H9 (cell line): ENCODE measurements around the gene TMEM61. TPM values are rescaled to one million over a fixed set of nuclear protein-coding genes. Genes with fewer than 3 reads are reported as not detected.

Source experiments
- DNase-seq: peaks from one replicate; pipeline ENCODE4 v3.0.0-alpha.2; 2017
- H2AFZ ChIP-seq: one replicate; pipeline ENCODE4 v1.6.1; 2013; ENCODE audit warnings: mild to moderate bottlenecking, low read length, control low read depth, moderate library complexity
- H2AK5ac ChIP-seq: 2 replicates; pipeline ENCODE4 v1.6.1; 2013; ENCODE audit warnings: low read length, control low read depth, mixed read lengths; ENCODE audit not compliant: insufficient read length
- H2BK120ac ChIP-seq: one replicate; pipeline ENCODE4 v1.6.1; 2013; ENCODE audit warnings: low read depth, mild to moderate bottlenecking, low read length, control low read depth, inconsistent platforms; ENCODE audit not compliant: poor library complexity, severe bottlenecking
- H2BK12ac ChIP-seq: 2 replicates; pipeline ENCODE4 v1.6.1; 2013; ENCODE audit warnings: low read length, control low read depth, mixed read lengths, low read depth; ENCODE audit not compliant: insufficient read length
- H2BK15ac ChIP-seq: 2 replicates; pipeline ENCODE4 v1.6.1; 2013; ENCODE audit warnings: low read depth, low read length, control low read depth
- H2BK20ac ChIP-seq: one replicate; pipeline ENCODE4 v1.6.1; 2013; ENCODE audit warnings: low read depth, mild to moderate bottlenecking, low read length, control low read depth, inconsistent platforms; ENCODE audit not compliant: poor library complexity, severe bottlenecking
- H2BK5ac ChIP-seq: 2 replicates; pipeline ENCODE4 v1.6.1; 2013; ENCODE audit warnings: low read length, control low read depth, mixed read lengths; ENCODE audit not compliant: insufficient read length
- H3K14ac ChIP-seq: 2 replicates; pipeline ENCODE4 v1.6.1; 2013; ENCODE audit warnings: low read length, control low read depth; ENCODE audit not compliant: insufficient read depth
- H3K18ac ChIP-seq: 2 replicates; pipeline ENCODE4 v1.6.1; 2013; ENCODE audit warnings: low read depth, mild to moderate bottlenecking, mixed read lengths, low read length, control low read depth; ENCODE audit not compliant: insufficient read length
- H3K23ac ChIP-seq: 2 replicates; pipeline ENCODE4 v1.6.1; 2013; ENCODE audit warnings: low read length, control low read depth, mixed read lengths, low read depth; ENCODE audit not compliant: insufficient read length
- H3K23me2 ChIP-seq: 2 replicates; pipeline ENCODE4 v1.6.1; 2013; ENCODE audit warnings: low read depth, mild to moderate bottlenecking, mixed read lengths, low read length, control low read depth; ENCODE audit not compliant: insufficient read length, poor library complexity, severe bottlenecking
- H3K27ac ChIP-seq: 2 replicates; pipeline ENCODE4 v1.5.1; 2013; ENCODE audit warnings: low read length, control low read depth, mixed read lengths, low read depth; ENCODE audit not compliant: insufficient read length
- H3K27me3 ChIP-seq: 2 replicates; pipeline ENCODE4 v1.6.1; 2013; ENCODE audit warnings: low read length, control low read depth, inconsistent platforms; ENCODE audit not compliant: insufficient read depth
- H3K4ac ChIP-seq: 2 replicates; pipeline ENCODE4 v1.6.1; 2013; ENCODE audit warnings: low read depth, mild to moderate bottlenecking, control low read depth, inconsistent platforms, low read length, moderate library complexity
- H3K4me1 ChIP-seq: 2 replicates; pipeline ENCODE4 v1.6.1; 2013; ENCODE audit warnings: low read length, control low read depth, inconsistent platforms; ENCODE audit not compliant: insufficient read depth
- H3K4me2 ChIP-seq: 2 replicates; pipeline ENCODE4 v1.6.1; 2013; ENCODE audit warnings: low read length, control low read depth, mixed read lengths; ENCODE audit not compliant: insufficient read length, insufficient read depth
- H3K56ac ChIP-seq: 2 replicates; pipeline ENCODE4 v1.6.1; 2013; ENCODE audit warnings: low read depth, mild to moderate bottlenecking, mixed read lengths, low read length, control low read depth; ENCODE audit not compliant: insufficient read length
- H3K79me1 ChIP-seq: 2 replicates; pipeline ENCODE4 v1.6.1; 2013; ENCODE audit warnings: low read depth, mild to moderate bottlenecking, moderate library complexity, low read length, control low read depth, inconsistent platforms; ENCODE audit not compliant: insufficient read depth, poor library complexity, severe bottlenecking
- H3K79me2 ChIP-seq: 2 replicates; pipeline ENCODE4 v1.6.1; 2013; ENCODE audit warnings: low read length, control low read depth, inconsistent platforms; ENCODE audit not compliant: insufficient read depth
- H3K9ac ChIP-seq: 2 replicates; pipeline ENCODE4 v1.6.1; 2013; ENCODE audit warnings: low read length, control low read depth, mixed read lengths; ENCODE audit not compliant: insufficient read length; ENCODE audit errors: extremely low read depth
- H3K9me3 ChIP-seq: one replicate; pipeline ENCODE4 v1.6.1; 2013; ENCODE audit warnings: low read depth, low read length, inconsistent platforms; ENCODE audit not compliant: control insufficient read depth
- H3T11ph ChIP-seq: one replicate; pipeline ENCODE4 v1.6.1; 2013; ENCODE audit warnings: mild to moderate bottlenecking, low read length, control low read depth, inconsistent platforms
- H4K20me1 ChIP-seq: one replicate; pipeline ENCODE4 v1.6.1; 2013; ENCODE audit not compliant: control insufficient read depth, insufficient read length, insufficient read depth
- H4K5ac ChIP-seq: 2 replicates; pipeline ENCODE4 v1.6.1; 2013; ENCODE audit warnings: low read depth, mild to moderate bottlenecking, mixed read lengths, low read length, control low read depth; ENCODE audit not compliant: insufficient read length
- H4K8ac ChIP-seq: replicated peaks from 2 replicates; pipeline ENCODE4 v1.6.1; 2013; ENCODE audit warnings: low read length, control low read depth, mixed read lengths, low read depth; ENCODE audit not compliant: insufficient read length
- H4K91ac ChIP-seq: 2 replicates; pipeline ENCODE4 v1.6.1; 2013; ENCODE audit warnings: low read depth, mild to moderate bottlenecking, moderate library complexity, mixed read lengths, low read length, control low read depth; ENCODE audit not compliant: insufficient read length
- H3K27ac Mint-ChIP-seq, 3 experiments: 2 replicates in 2 of 3; 3 replicates in 1 of 3; pipeline ENCODE4 v1.8.0; 2020 to 2021; ENCODE audit warnings: mixed read lengths in 3 of 3, mild to moderate bottlenecking in 1 of 3, moderate library complexity in 1 of 3
- H3K27me3 Mint-ChIP-seq: 2 replicates; pipeline ENCODE4 v1.8.0; 2021; ENCODE audit warnings: low read depth, mild to moderate bottlenecking, moderate library complexity, mixed read lengths
- H3K36me3 Mint-ChIP-seq, 3 experiments: 2 replicates in 2 of 3; 3 replicates in 1 of 3; pipeline ENCODE4 v1.8.0; 2020 to 2021; ENCODE audit warnings: low read depth in 3 of 3, mixed read lengths in 3 of 3; ENCODE audit not compliant: insufficient read depth in 1 of 3
- H3K4me1 Mint-ChIP-seq, 2 experiments: 2 replicates each; pipeline ENCODE4 v1.8.0; 2020; ENCODE audit warnings: mixed read lengths in 2 of 2
- H3K4me3 Mint-ChIP-seq, 2 experiments: 2 replicates in 1 of 2; 3 replicates in 1 of 2; pipeline ENCODE4 v1.8.0; 2020 to 2021; ENCODE audit warnings: mild to moderate bottlenecking in 2 of 2, mixed read lengths in 2 of 2, moderate library complexity in 1 of 2
- H3K9me3 Mint-ChIP-seq, 2 experiments: 2 replicates in 1 of 2; 3 replicates in 1 of 2; pipeline ENCODE4 v1.8.0; 2020; ENCODE audit warnings: mild to moderate bottlenecking in 2 of 2, mixed read lengths in 2 of 2, moderate library complexity in 1 of 2
- WGBS: extraction: QIAGEN DNeasy Blood & Tissue Kit; methylation state at CpG from one replicate; pipeline ENCODE4 v1.1.7; 2013; ENCODE audit warnings: missing lambda C conversion rate, low lambda C conversion rate, mixed read lengths; ENCODE audit not compliant: insufficient read length; ENCODE audit errors: extremely low coverage; 5-methylcytosine and 5-hydroxymethylcytosine counted together
- total RNA-seq: library from RNA; stranded (reverse); gene quantifications from 2 replicates; pipeline ENCODE4 v1.2.1, GENCODE V29; 2021
- TF ChIP-seq, protein P1 (sequence below): fragments of 200-600 bp; sonication (generic); conservative IDR thresholded peaks from 3 replicates; pipeline ENCODE4 v1.8.0; 2021; ENCODE audit warnings: antibody characterized with exemption, mild to moderate bottlenecking

TMEM61 gene
- total RNA-seq, 1 experiment from 2014 or later: 0.61 TPM

DNA sequence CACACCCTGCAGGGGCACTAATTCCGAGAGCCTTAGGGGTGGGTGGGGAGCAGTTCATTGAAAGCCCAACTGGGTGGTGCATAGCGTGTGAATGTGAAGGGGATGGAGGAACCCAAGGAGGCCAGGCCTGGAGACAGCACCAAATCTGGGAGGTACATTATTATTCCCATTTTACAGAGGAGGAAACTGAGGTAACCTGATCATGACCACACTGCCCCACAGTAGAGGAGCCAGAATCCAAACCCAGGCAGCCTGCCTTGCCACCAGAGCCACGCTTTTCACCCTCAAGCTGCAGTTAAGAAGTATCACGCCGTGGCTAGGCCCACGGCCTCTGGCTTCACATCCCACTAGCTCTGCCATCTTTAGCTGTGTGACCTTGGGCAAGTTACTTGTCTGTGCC, 17.7 kb downstream of the TMEM61 start:
- Histone ChIP-seq H3K4ac (no peak overlapping the region), H2BK120ac (no peak overlapping the region), H2AK5ac (no peak overlapping the region), H3K27ac (no peak overlapping the region), H2BK5ac (no peak overlapping the region), H4K20me1 (no peaks in the 10 kb centered on the region), H3K4me2 (peak overlapping the region; percentile 68), H2AFZ (no peak overlapping the region), H3K9me3 (no peaks in the 10 kb centered on the region), H3K27me3 (peaks cover 27% of the 10 kb centered on the region; the same call in 1 of the 2 replicates), H3K9ac (no peak overlapping the region), H3K79me2 (no peaks in the 10 kb centered on the region), H4K8ac (no peak overlapping the region), H3K79me1 (no peaks in the 10 kb centered on the region), H3K14ac (no peak overlapping the region), H3K56ac (no peak overlapping the region), H4K91ac (no peak overlapping the region), H3K4me1 (peaks cover 14% of the 10 kb centered on the region; the same call in 1 of the 2 replicates), H3K18ac (no peak overlapping the region), H3K23ac (no peak overlapping the region), H2BK12ac (no peak overlapping the region), H4K5ac (no peak overlapping the region), H3K23me2 (peaks cover 7% of the 10 kb centered on the region), H2BK20ac (no peak overlapping the region), H3T11ph (no peak overlapping the region), H2BK15ac (no peak overlapping the region)
- Mint-ChIP-seq H3K36me3 (no peaks in the 10 kb centered on the region), H3K4me3 (no peak overlapping the region), H3K27ac (0 out of 7 replicates have a peak overlapping the region, but pooled peaks of 1 of the 3 experiments have one; percentile 19), H3K4me1 (peaks cover 41 to 47% of the 10 kb centered on the region in 2 experiments), H3K27me3 (peaks cover 54% of the 10 kb centered on the region), H3K9me3 (no peaks in the 10 kb centered on the region; a peak in 1 of 5 replicates)
- TF ChIP-seq, protein P1, sequence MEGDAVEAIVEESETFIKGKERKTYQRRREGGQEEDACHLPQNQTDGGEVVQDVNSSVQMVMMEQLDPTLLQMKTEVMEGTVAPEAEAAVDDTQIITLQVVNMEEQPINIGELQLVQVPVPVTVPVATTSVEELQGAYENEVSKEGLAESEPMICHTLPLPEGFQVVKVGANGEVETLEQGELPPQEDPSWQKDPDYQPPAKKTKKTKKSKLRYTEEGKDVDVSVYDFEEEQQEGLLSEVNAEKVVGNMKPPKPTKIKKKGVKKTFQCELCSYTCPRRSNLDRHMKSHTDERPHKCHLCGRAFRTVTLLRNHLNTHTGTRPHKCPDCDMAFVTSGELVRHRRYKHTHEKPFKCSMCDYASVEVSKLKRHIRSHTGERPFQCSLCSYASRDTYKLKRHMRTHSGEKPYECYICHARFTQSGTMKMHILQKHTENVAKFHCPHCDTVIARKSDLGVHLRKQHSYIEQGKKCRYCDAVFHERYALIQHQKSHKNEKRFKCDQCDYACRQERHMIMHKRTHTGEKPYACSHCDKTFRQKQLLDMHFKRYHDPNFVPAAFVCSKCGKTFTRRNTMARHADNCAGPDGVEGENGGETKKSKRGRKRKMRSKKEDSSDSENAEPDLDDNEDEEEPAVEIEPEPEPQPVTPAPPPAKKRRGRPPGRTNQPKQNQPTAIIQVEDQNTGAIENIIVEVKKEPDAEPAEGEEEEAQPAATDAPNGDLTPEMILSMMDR: no peak
- WGBS: no CpG with 5 or more reads among the region's 6 CpGs
- no peak for DNase-seq
